Measurements from ENCODE around the gene CIAO1. TPM values are rescaled to one million over a fixed set of nuclear protein-coding genes. Genes with fewer than 3 reads are reported as not detected.
"Not testable (repeated sequence)": the region's sequence is repeated elsewhere in the genome, so short reads cannot be mapped to it uniquely, and the experiment has no call there.

The CIAO1 gene
- total and polyA plus RNA-seq, 2 donors (not counting 1 experiment from before 2014, with no cell fraction given): 74.8 to 85.4 TPM

DNA sequence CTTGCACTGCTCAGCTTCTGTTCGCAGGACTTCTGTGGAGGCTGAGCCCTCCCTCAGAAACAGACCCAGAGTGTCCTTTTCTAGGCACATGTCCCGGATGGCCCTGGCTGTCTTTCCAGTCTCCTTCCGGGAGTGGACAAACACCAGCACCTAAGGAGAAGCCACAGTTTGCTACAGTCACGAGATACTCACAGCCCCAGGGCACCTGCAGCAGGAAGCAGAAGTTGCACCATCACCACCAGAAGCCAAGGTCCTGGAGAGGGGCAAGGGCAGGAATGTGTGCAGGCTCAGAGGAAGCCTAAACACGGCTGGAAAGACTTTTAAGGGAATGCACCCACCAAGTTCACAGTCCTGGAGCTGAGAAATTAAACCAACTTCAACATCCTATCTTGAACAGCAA, 25.7 kb downstream of the CIAO1 start:
- no peak overlapping the region for H2AFZ ChIP-seq (ENCODE audit: insufficient read depth, low read depth, low read length, poor library complexity, severe bottlenecking)
- WGBS (ENCODE audit: insufficient coverage): 91% methylated on average over 5 of the region's 5 CpGs
- intact Hi-C loops (cut with micrococcal nuclease): no loop called here

GRCh38 chr2:96294271-96294670, 28.2 kb downstream of the CIAO1 start:
- H3K79me2 ChIP-seq (ENCODE audit: control insufficient read depth, insufficient read depth, low read length); H3K27me3 Mint-ChIP-seq; H3K27ac ChIP-seq (ENCODE audit: low read length in 2 of 2); intact Hi-C loops (cut with micrococcal nuclease); DNase-seq; H3K4me1 ChIP-seq (ENCODE audit: control insufficient read depth in 2 of 2, insufficient read depth in 2 of 2, low read length in 2 of 2); H3K9me3 ChIP-seq (ENCODE audit: control extremely low read depth in 1 of 3, control insufficient read depth in 2 of 3, insufficient read depth in 1 of 3, low read length in 2 of 3); ATAC-seq (ENCODE audit: low read depth); H2AFZ ChIP-seq (ENCODE audit: insufficient read depth, low read depth, low read length, poor library complexity, severe bottlenecking); H3K27me3 ChIP-seq (replicated peaks in 1 of 4; ENCODE audit: control extremely low read depth in 1 of 4, control insufficient read depth in 3 of 4, insufficient read depth in 4 of 4, low read length in 3 of 4); POLR2A ChIA-PET; H3K4me1 Mint-ChIP-seq; H3K9ac ChIP-seq (ENCODE audit: low read length); H3K4me3 Mint-ChIP-seq; H3K9me3 Mint-ChIP-seq (ENCODE audit: insufficient read depth); H3K4me2 ChIP-seq (replicated peaks; ENCODE audit: low read depth, low read length, poor library complexity, severe bottlenecking); H3K27ac Mint-ChIP-seq; H3K4me3 ChIP-seq (ENCODE audit: control extremely low read depth in 1 of 5, extremely low read depth in 1 of 5, insufficient read depth in 1 of 5, low read depth in 2 of 5, low read length in 4 of 5): not testable (repeated sequence)
- H4K20me1 ChIP-seq (ENCODE audit: control insufficient read depth, insufficient read depth, low read length, poor library complexity, severe bottlenecking): peaks cover 21% of the 10 kb centered on the region
- CTCF ChIA-PET: interaction anchor here (0.7 kb wide), 1 partner anchor 23 kb away, joined by 3 read pairs; no protein-coding TSS in a partner anchor
- WGBS (ENCODE audit: insufficient coverage): 100% methylated on average over 4 of the region's 8 CpGs
- peaks cover 14 to 97% of the 10 kb centered on the region in 2 experiments for H3K36me3 ChIP-seq (replicated peaks in 1 of 2; ENCODE audit: control extremely low read depth in 1 of 2, control insufficient read depth in 1 of 2, extremely low read depth in 1 of 2, insufficient read depth in 2 of 2, low read length in 1 of 2)

More for the DNA sequence above, 25.7 kb downstream of the CIAO1 start:
- H3K4me2 ChIP-seq (replicated peaks; ENCODE audit: low read depth, low read length, poor library complexity, severe bottlenecking): no peak overlapping the region
- no peaks in the 10 kb centered on the region for H4K20me1 ChIP-seq (ENCODE audit: control insufficient read depth, insufficient read depth, low read length, poor library complexity, severe bottlenecking)
- ChIA-PET CTCF (no interaction called here), POLR2A (interaction anchor here (1.4 kb wide), 1 partner anchor 13 kb away, joined by 4 read pairs; no protein-coding TSS in a partner anchor)
- no peaks in the 10 kb centered on the region for H3K4me1 Mint-ChIP-seq
- ATAC-seq (ENCODE audit: low read depth) (no peak), DNase-seq (no peak)
- no peaks in the 10 kb centered on the region for H3K9me3 Mint-ChIP-seq (ENCODE audit: insufficient read depth)
- H3K79me2 ChIP-seq (ENCODE audit: control insufficient read depth, insufficient read depth, low read length): peaks cover 3% of the 10 kb centered on the region
- no peak overlapping the region for H3K4me3 ChIP-seq (ENCODE audit: control extremely low read depth in 1 of 5, extremely low read depth in 1 of 5, insufficient read depth in 1 of 5, low read depth in 2 of 5, low read length in 4 of 5)
- no peak overlapping the region for H3K9ac ChIP-seq (ENCODE audit: low read length)
- H3K27ac Mint-ChIP-seq: no peak overlapping the region
- H3K4me3 Mint-ChIP-seq: no peak overlapping the region
- no peaks in the 10 kb centered on the region for H3K27me3 ChIP-seq (replicated peaks in 1 of 4; ENCODE audit: control extremely low read depth in 1 of 4, control insufficient read depth in 3 of 4, insufficient read depth in 4 of 4, low read length in 3 of 4)
- TF ChIP-seq CTCF (IDR thresholded peaks at IDR 0.05): no peak
- TF ChIP-seq EZH2 (IDR thresholded peaks at IDR 0.05; ENCODE audit: borderline replicate concordance, insufficient read depth, low read depth, low read length, poor library complexity, severe bottlenecking): no peak
- H3K9me3 ChIP-seq (ENCODE audit: control extremely low read depth in 1 of 3, control insufficient read depth in 2 of 3, insufficient read depth in 1 of 3, low read length in 2 of 3): no peaks in the 10 kb centered on the region
- H3K27me3 Mint-ChIP-seq: no peaks in the 10 kb centered on the region
- H3K27ac ChIP-seq (ENCODE audit: low read length in 2 of 2): no peak overlapping the region
- H3K36me3 ChIP-seq (replicated peaks in 1 of 2; ENCODE audit: control extremely low read depth in 1 of 2, control insufficient read depth in 1 of 2, extremely low read depth in 1 of 2, insufficient read depth in 2 of 2, low read length in 1 of 2): peaks cover 19 to 97% of the 10 kb centered on the region in 2 experiments
- H3K4me1 ChIP-seq (ENCODE audit: control insufficient read depth in 2 of 2, insufficient read depth in 2 of 2, low read length in 2 of 2): no peaks in the 10 kb centered on the region
